MM.1S (cell line): ENCODE measurements around the gene C2CD4C.

ENCODE experiments used
- DNase-seq: peaks from one replicate; pipeline ENCODE4 v3.0.0-alpha.2; 2015
- H2AFZ ChIP-seq: fragments of 300-600 bp; sonication (generic); 2 replicates; pipeline ENCODE4 v1.6.0; 2016; ENCODE audit warnings: antibody characterized with exemption, low read length
- H3F3A ChIP-seq: fragments of 300-600 bp; sonication (generic); 2 replicates; pipeline ENCODE4 v1.6.1; 2016; ENCODE audit warnings: mild to moderate bottlenecking, antibody characterized with exemption, low read length, moderate library complexity, mixed read lengths; ENCODE audit not compliant: insufficient read depth
- H3K27ac ChIP-seq: fragments of 300-600 bp; sonication (generic); 2 replicates; pipeline ENCODE4 v1.5.1; 2016; ENCODE audit warnings: mild to moderate bottlenecking, low read length
- H3K27me3 ChIP-seq: fragments of 300-600 bp; sonication (generic); replicated peaks from 2 replicates; pipeline ENCODE4 v1.6.0; 2016; ENCODE audit warnings: low read length; ENCODE audit not compliant: insufficient read depth
- H3K36me3 ChIP-seq: fragments of 300-600 bp; sonication (generic); replicated peaks from 2 replicates; pipeline ENCODE4 v1.6.1; 2016; ENCODE audit warnings: mild to moderate bottlenecking, low read length, mixed read lengths; ENCODE audit not compliant: insufficient read depth
- H3K4me1 ChIP-seq: fragments of 300-600 bp; sonication (generic); 2 replicates; pipeline ENCODE4 v1.6.1; 2016; ENCODE audit warnings: low read length, mixed read lengths
- H3K4me2 ChIP-seq: fragments of 300-600 bp; sonication (generic); 2 replicates; pipeline ENCODE4 v1.6.0; 2016; ENCODE audit warnings: low read depth, low read length
- H3K4me3 ChIP-seq: fragments of 300-600 bp; sonication (generic); 2 replicates; pipeline ENCODE4 v1.5.1; 2016; ENCODE audit warnings: low read length, mixed read lengths
- H3K79me2 ChIP-seq: fragments of 300-600 bp; sonication (generic); 2 replicates; pipeline ENCODE4 v1.6.1; 2016; ENCODE audit warnings: mixed run types, low read length, mixed read lengths
- H3K9ac ChIP-seq: fragments of 300-600 bp; sonication (generic); 2 replicates; pipeline ENCODE4 v1.6.1; 2016; ENCODE audit warnings: low read length, mixed read lengths
- H3K9me2 ChIP-seq: fragments of 300-600 bp; sonication (generic); replicated peaks from 2 replicates; pipeline ENCODE4 v1.6.1; 2016; ENCODE audit warnings: mild to moderate bottlenecking, low read length, mixed read lengths; ENCODE audit not compliant: insufficient read depth
- H3K9me3 ChIP-seq: fragments of 300-600 bp; sonication (generic); replicated peaks from 2 replicates; pipeline ENCODE4 v1.6.1; 2016; ENCODE audit warnings: mild to moderate bottlenecking, low read length, mixed read lengths; ENCODE audit not compliant: insufficient read depth
- H4K20me1 ChIP-seq: fragments of 300-600 bp; sonication (generic); 2 replicates; pipeline ENCODE4 v1.6.1; 2016; ENCODE audit warnings: mild to moderate bottlenecking, low read length, moderate library complexity, mixed read lengths; ENCODE audit not compliant: insufficient read depth
- EZH2 ChIP-seq: fragments of 300-600 bp; sonication (generic); optimal IDR thresholded peaks from 2 replicates; pipeline ENCODE3; 2017; ENCODE audit warnings: low read depth, mild to moderate bottlenecking, antibody characterized with exemption, low read length, mixed read lengths
- EZH2phosphoT487 ChIP-seq: fragments of 300-600 bp; sonication (generic); IDR thresholded peaks from 2 replicates; pipeline ENCODE4 v1.6.1; 2018; ENCODE audit warnings: antibody characterized with exemption, low read length
- TF ChIP-seq, protein P1 (sequence below): fragments of 300-600 bp; sonication (generic); IDR thresholded peaks from 2 replicates; pipeline ENCODE4 v1.5.1; 2016; ENCODE audit warnings: antibody characterized with exemption, low read length, mixed read lengths

Gene C2CD4C

DNA sequence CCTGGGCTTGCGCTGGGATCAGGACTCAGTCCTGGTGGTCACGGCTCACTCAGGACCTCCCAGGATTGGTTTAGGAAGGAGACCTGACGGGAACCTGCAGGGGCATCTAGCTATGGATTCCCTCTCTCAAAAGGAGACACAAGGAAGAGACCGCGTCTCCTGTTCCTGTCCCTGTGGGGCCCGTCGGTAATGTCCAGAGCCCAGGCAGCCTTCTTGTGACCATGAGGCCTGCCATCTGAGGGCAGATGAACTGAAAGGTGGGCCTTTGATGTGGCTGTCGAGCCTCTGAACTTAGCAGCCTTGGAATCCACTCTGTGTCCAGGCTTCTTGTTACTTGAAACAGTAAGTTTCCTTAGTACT is 32.9 kb downstream of the C2CD4C start:
- H4K20me1 ChIP-seq, result no peaks in the 10 kb centered on the region
- no peak overlapping the region for H2AFZ ChIP-seq
- peaks cover 81% of the 10 kb centered on the region for H3K27me3 ChIP-seq
- H3K9me2 ChIP-seq, result no peaks in the 10 kb centered on the region
- no peaks in the 10 kb centered on the region for H3K4me1 ChIP-seq
- H3K9ac ChIP-seq, result no peak overlapping the region
- no peak overlapping the region for H3K4me3 ChIP-seq
- H3K27ac ChIP-seq, result no peak overlapping the region
- no peaks in the 10 kb centered on the region for H3K36me3 ChIP-seq
- H3K4me2 ChIP-seq, result no peak overlapping the region
- no peaks in the 10 kb centered on the region for H3K79me2 ChIP-seq
- H3F3A ChIP-seq, result no peaks in the 10 kb centered on the region
- TF ChIP-seq, protein P1, sequence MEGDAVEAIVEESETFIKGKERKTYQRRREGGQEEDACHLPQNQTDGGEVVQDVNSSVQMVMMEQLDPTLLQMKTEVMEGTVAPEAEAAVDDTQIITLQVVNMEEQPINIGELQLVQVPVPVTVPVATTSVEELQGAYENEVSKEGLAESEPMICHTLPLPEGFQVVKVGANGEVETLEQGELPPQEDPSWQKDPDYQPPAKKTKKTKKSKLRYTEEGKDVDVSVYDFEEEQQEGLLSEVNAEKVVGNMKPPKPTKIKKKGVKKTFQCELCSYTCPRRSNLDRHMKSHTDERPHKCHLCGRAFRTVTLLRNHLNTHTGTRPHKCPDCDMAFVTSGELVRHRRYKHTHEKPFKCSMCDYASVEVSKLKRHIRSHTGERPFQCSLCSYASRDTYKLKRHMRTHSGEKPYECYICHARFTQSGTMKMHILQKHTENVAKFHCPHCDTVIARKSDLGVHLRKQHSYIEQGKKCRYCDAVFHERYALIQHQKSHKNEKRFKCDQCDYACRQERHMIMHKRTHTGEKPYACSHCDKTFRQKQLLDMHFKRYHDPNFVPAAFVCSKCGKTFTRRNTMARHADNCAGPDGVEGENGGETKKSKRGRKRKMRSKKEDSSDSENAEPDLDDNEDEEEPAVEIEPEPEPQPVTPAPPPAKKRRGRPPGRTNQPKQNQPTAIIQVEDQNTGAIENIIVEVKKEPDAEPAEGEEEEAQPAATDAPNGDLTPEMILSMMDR, result no peak
- TF ChIP-seq EZH2phosphoT487 (no peak), EZH2 (no peak)
- DNase-seq, result no peak
- H3K9me3 ChIP-seq, result no peaks in the 10 kb centered on the region

DNA sequence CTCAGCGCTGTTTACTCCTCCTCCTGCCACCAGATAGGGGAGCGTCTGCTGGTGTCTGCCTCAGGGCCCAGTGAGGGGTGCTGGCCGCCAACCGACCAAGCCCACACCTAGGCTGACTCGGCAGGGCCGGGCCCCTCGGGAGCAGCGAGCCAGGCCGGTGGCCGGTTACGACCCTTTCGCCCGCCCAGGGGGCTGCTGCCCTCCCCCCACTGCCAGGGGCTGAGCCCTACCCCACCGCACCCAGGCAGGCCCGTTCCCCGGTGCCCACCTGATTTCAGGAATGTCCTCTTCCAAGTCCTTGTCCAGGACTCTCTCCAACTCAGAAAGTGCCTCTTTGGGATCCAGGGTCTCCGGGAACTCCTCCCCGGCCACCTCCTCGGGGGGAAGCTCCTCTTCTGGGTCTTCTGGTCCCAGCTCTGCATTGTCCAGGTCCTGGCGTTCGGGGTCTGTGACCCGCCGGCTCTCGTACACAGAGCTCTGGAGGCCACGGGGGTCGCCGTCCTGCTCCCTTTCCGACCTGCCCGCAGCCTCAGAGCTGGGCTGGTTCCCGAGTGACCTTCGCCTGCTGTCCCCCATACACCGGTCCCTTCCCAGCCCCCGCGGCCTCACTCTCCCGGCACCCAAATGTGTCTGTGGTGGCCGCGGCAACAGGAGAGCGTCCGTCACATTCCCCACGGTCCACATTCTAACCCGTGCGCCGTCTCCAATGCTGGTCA is 33.4 kb downstream of the C2CD4C start:
- no peak for DNase-seq
- no peaks in the 10 kb centered on the region for H3F3A ChIP-seq

DNA sequence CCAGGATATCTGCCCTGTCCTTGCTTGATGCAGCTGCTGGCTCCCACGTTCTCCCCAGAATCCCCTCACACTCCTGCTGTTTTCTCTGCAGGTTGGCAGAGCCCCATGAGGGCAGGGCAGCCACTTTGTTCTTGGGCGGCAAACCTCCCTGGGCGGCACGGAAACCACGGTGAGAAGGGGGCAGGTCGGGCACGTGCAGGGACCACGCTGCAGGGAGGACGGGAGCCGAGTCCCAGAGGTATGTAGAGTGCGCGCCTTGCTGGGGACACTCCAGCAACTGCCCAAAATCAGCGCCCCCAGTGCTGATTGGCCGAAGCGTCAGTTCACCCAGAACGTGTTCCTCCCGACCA is 34.1 kb downstream of the C2CD4C start:
- H3K9ac ChIP-seq, result no peak overlapping the region
- no peaks in the 10 kb centered on the region for H3K4me1 ChIP-seq

More for the DNA sequence above, 33.4 kb downstream of the C2CD4C start:
- Histone ChIP-seq H3K4me1 (no peaks in the 10 kb centered on the region), H3K79me2 (no peaks in the 10 kb centered on the region), H3K36me3 (no peaks in the 10 kb centered on the region), H3K9me2 (no peaks in the 10 kb centered on the region), H3K9me3 (no peaks in the 10 kb centered on the region), H2AFZ (no peak overlapping the region), H3K4me2 (no peak overlapping the region), H3K4me3 (no peak overlapping the region), H3K27ac (no peak overlapping the region), H3K27me3 (peaks cover 86% of the 10 kb centered on the region), H3K9ac (no peak overlapping the region), H4K20me1 (no peaks in the 10 kb centered on the region)
- TF ChIP-seq, protein P1, result no peak
- TF ChIP-seq EZH2 (no peak), EZH2phosphoT487 (no peak)

More for the DNA sequence above, 34.1 kb downstream of the C2CD4C start:
- TF ChIP-seq EZH2phosphoT487 (no peak), EZH2 (no peak)
- TF ChIP-seq, protein P1, result no peak
- H3K4me2 ChIP-seq, result no peak overlapping the region
- no peak overlapping the region for H3K4me3 ChIP-seq
- DNase-seq, result no peak
- no peaks in the 10 kb centered on the region for H3K9me3 ChIP-seq
- no peaks in the 10 kb centered on the region for H4K20me1 ChIP-seq
- H3F3A ChIP-seq, result no peaks in the 10 kb centered on the region
- peaks cover 86% of the 10 kb centered on the region for H3K27me3 ChIP-seq
- H3K36me3 ChIP-seq, result no peaks in the 10 kb centered on the region
- no peak overlapping the region for H2AFZ ChIP-seq
- no peaks in the 10 kb centered on the region for H3K79me2 ChIP-seq
- H3K9me2 ChIP-seq, result no peaks in the 10 kb centered on the region
- no peak overlapping the region for H3K27ac ChIP-seq
